Activated naive CD4-positive, alpha-beta T cell treated with anti-CD3 and anti-CD28 coated beads, Interleukin-2, amount 50 U/mL, for 72 hours (primary cell): Measurements from ENCODE around the gene ZFPM1. TPM values are rescaled to one million over a fixed set of nuclear protein-coding genes. Genes with fewer than 3 reads are reported as not detected.

Experiments used
- ATAC-seq, 2 donors: fragments of 150-1000 bp; cut with Tn5 transposase; 2 replicates each; pipeline ENCODE4 v1.10.0; 2021; ENCODE audit warnings: mild to moderate bottlenecking in 2 of 2, moderate library complexity in 2 of 2
- DNase-seq, 2 donors: peaks; one replicate each; pipeline ENCODE4 v3.0.0; 2021 to 2022; ENCODE audit warnings: low spot score in 2 of 2
- H3K27ac Mint-ChIP-seq, 2 donors: one replicate each; pipeline ENCODE4 v1.8.0; 2022; ENCODE audit warnings: mild to moderate bottlenecking in 2 of 2, mixed read lengths in 2 of 2
- H3K36me3 Mint-ChIP-seq, 2 donors: one replicate each; pipeline ENCODE4 v1.8.0; 2022; ENCODE audit warnings: mixed read lengths in 2 of 2
- H3K9me3 Mint-ChIP-seq, 2 donors: one replicate each; pipeline ENCODE4 v1.8.0; 2022; ENCODE audit warnings: mixed read lengths in 2 of 2
- total RNA-seq, 2 donors: library from RNA; stranded (reverse); gene quantifications; one replicate each; pipeline ENCODE4 v1.2.3, GENCODE V29; 2022

Gene ZFPM1
- total RNA-seq, 2 donors from 2014 or later: 15.5 to 25.1 TPM

DNA sequence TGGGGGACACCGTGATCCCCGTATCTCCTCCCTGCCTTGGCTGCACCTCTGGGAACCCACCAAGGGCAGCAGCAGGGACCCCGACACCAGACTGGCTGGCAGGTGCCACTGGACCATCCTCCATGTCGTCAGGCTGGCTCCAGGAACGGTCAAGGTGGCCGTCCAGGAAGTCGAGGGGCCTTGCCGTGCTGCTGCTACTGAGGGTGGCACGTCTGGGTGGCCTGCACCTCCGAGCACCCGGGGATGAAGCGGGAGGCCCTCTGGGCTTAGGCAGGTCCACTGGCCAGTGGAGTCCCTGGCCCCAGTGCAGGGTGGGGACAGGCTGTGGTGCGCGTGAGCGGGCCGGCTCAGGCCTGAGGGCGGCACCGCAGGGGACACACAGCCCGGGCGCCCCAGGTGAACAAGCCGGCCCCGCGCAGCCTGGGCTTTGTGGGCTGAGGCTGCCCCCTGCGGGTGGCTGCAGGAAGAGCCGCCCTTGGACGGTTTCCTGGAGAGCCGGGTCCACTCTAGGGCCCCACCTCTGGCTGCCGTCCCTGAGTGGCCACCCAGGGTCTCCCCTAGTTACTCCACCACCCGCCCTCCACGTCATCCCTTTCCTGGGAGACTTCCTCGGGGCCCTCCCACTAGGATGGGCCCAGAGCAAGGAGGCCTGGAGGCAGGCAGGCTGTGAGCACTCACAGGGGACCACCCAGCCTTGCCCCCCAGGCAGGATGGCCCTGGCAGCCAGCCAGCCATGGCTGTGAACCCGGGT is 74.3 kb downstream of the ZFPM1 start:
- Mint-ChIP-seq H3K9me3 (no peaks in the 10 kb centered on the region), H3K36me3 (no peaks in the 10 kb centered on the region), H3K27ac (no peak overlapping the region)
- peak in 1 of 2 donors; percentile 77 for DNase-seq
- peak; percentile 59 to 75 for ATAC-seq

DNA sequence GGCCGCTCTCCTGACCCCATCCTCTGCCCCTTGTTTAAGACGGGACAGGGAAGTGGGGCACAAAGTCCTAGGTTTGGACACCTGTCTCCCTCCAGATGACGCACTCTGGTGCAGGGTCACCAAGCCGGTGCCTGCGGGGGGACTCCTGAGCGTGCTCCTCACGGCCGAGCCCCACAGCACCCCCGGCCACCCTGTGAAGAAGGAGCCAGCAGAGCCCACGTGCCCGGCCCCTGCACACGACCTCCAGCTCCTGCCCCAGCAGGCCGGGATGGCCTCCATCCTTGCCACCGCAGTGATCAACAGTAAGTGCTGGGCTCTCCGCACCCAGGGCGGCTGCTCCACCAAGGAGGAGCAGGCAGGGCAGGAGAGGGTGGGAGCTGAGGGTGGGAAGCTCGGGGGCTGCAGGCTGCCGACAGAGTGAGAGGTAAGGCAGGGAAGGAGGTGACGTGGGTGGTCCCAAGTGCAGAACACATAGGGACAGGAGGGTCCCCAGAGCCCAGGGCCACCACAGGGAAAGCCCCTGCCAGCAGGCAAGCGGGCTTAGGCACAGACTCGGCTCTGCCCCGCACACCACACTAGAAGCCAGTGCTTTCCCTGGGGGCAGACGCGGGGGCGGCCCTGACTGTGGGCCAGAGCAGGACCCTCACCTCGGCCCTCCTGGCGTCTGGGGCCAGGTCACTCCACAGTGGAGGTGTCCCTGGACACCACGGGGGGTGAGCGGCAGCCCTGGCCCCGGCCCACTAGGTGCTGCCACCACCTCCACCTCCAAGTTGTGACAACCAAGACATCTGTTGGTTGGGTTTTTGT is 75.1 kb downstream of the ZFPM1 start:
- Mint-ChIP-seq H3K27ac (no peak overlapping the region), H3K9me3 (no peaks in the 10 kb centered on the region), H3K36me3 (no peaks in the 10 kb centered on the region)
- DNase-seq: no peak
- no peak for ATAC-seq

DNA sequence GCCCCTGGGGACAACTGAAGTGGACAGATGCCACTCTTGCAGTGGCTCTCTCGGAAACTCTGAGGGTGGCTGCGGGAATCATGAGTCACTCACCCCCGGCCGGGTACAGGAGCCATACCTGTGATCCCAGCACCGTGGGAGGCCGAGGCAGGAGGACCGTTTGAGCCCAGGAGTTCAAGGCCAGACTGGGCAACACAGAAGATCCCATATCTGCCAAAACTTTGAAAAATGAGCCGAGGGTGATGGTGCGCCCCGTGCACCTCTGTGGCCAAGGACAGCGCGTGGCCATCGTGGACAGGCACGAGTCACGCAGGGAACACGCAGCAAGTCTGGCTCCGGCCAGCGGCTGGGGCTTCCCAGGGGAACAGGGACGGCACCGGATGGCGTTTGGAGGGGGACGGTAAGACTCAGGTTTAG is 75.8 kb downstream of the ZFPM1 start:
- ATAC-seq (no peak), DNase-seq (no peak)
- H3K27ac Mint-ChIP-seq: peak overlapping the region; percentile 6 to 74
- H3K36me3 Mint-ChIP-seq: no peaks in the 10 kb centered on the region
- no peaks in the 10 kb centered on the region for H3K9me3 Mint-ChIP-seq

DNA sequence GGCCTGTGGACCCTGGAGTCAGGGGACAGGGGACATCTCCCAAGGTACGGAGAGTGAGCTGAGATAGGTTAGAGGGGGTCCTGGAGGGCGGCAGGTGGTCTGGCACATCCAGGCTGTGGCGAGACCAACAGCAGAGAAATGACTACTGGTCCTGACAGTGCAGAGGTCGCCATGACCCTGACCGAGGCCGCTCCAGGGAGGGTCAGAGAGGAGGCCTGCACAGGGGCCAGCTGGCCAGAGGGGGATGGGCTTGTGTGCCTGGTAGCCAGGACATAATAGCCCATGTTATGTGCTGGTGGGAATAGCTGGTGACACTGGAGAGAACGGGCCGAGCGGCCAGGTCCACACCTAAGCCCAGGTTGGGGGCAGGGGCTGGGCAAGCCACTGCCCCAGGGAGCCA is 76.5 kb downstream of the ZFPM1 start:
- ATAC-seq: no peak
- H3K27ac Mint-ChIP-seq: peak overlapping the region in 1 of 2 donors; percentile 6
- H3K36me3 Mint-ChIP-seq: no peaks in the 10 kb centered on the region

DNA sequence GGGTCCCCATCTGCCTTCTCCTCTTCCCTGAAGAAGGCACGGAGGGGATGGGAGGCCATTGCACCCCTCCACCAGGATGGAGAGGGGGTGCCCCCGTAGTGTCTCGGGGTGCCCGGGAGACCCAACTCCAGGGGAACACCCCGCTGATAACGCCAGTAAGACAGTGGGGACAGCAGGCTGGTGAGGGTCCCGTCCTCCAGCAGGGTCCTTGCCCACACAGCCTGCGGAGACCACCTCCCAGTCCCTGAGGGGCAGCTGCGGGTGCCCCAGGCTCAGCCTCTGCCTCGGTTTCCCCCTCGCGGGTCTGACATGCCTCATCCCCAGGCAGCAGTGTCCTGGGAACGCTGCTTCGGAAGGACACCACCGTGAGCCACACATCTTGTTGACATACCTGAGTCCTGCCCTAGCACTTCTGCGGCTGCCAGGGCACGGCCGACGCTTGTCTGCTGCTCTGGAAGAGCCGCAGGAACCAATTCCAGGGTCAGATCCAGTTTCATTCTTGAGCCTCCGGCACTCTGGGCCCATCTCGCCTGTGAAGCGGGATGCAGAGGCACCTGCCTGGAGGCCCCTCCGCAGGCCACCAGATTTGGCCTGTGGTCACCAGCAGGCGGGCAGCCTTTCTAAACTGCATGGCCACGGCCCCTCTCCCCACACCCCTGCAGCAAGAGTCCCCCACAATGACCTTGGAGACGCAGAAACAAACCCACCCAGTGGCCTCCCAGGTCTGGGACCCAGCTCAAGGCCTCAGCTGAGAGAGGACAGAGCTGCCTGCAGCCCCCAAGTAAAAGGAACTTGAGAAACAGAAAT is 77.2 kb downstream of the ZFPM1 start:
- DNase-seq: no peak
- Mint-ChIP-seq H3K36me3 (no peaks in the 10 kb centered on the region), H3K27ac (peak overlapping the region; percentile 51 to 70), H3K9me3 (no peaks in the 10 kb centered on the region)
- ATAC-seq: no peak

More for the DNA sequence above, 76.5 kb downstream of the ZFPM1 start:
- no peak for DNase-seq
- no peaks in the 10 kb centered on the region for H3K9me3 Mint-ChIP-seq

DNA sequence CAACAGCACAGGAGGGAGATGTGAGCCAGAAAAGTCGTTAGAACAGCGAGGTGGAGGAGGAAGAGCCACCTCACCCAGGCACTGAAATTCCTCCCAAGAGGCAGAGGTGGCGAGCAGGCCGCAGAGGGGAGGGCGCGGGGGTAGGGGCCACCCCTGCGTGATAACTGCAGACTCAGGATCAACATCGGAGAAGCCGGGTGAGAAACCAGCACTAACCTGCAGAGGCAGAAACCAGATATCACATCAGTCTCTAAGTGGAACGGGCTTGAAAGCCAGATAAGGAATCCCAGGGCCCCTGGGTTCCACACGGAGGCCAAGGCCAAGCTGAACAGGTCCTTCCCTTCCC is 77.8 kb downstream of the ZFPM1 start:
- Mint-ChIP-seq H3K9me3 (no peaks in the 10 kb centered on the region), H3K27ac (peak overlapping the region; percentile 51 to 70), H3K36me3 (no peaks in the 10 kb centered on the region)
- ATAC-seq (no peak), DNase-seq (no peak)

DNA sequence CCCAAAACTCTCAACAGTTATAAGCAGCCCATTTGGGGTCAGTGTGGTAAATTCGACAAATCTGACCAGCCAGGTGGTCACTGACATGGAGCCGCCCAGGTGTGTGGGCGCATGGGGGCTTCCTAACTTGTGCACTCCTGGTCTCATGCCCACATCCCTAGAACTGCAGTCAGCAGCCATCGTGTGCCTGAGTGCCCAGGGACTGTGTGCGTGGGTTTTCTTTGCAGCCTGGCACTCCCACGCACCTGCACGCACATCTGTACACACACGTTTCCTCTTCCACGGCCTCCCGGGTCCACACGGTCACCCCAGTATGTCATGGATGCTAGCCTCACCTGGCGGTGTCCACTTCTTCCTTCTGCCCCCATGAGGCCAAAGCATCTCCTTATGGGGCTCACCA is 78.3 kb downstream of the ZFPM1 start:
- no peaks in the 10 kb centered on the region for H3K36me3 Mint-ChIP-seq
- DNase-seq (no peak), ATAC-seq (no peak)
- no peaks in the 10 kb centered on the region for H3K9me3 Mint-ChIP-seq
- peak overlapping the region in 1 of 2 donors; percentile 70 for H3K27ac Mint-ChIP-seq

DNA sequence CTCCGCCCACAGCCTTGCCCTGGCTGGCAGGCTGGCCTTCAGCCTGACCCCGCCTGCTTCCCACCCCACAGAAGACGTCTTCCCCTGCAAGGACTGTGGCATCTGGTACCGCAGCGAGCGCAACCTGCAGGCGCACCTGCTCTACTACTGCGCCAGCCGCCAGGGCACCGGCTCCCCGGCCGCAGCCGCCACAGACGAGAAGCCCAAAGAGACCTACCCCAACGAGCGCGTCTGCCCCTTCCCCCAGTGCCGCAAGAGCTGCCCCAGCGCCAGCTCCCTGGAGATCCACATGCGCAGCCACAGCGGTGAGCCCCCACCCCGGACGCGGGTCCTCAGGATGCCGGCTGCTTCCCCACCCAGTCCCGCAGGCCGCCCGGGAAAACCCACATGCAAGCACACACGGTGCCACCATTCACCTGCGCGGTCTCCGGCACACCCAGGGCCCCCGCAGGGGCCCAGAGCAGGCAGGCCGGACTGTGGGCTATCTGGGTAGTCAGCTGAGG is 78.9 kb downstream of the ZFPM1 start:
- no peaks in the 10 kb centered on the region for H3K9me3 Mint-ChIP-seq
- H3K36me3 Mint-ChIP-seq: no peaks in the 10 kb centered on the region
- peak overlapping the region in 1 of 2 donors; percentile 70 for H3K27ac Mint-ChIP-seq
- DNase-seq (no peak), ATAC-seq (no peak)

DNA sequence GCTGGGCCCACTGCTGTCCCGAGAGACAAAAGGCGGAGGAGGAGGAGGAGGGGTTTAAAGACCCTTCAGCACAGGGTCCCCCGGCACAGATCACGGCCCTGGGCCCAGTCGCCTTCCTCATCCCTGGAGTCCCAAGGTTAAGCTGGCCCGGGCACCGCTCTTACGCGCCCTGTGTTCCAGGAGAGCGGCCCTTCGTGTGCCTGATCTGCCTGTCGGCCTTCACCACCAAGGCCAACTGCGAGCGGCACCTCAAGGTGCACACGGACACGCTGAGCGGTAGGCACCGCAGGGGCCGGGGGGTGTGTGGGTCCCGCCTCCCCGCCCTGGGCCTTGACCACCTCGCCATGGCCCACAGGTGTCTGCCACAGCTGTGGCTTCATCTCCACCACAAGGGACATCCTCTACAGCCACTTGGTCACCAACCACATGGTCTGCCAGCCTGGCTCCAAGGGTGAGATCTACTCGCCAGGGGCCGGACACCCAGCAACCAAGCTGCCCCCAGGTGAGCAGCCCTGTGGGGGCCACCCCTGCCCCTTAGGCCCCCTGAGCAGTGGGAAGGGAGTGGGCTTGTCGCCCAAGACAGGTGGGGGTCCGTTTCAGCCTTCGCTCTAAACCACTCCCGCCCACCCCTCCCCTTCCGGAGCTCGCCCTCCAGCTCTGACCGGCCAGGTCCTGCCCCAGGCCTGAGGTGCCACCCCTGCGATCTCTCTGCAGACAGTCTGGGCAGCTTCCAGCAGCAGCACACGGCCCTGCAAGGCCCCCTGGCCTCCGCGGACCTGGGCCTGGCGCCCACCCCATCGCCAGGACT is 79.6 kb downstream of the ZFPM1 start:
- ATAC-seq: no peak
- H3K9me3 Mint-ChIP-seq: no peaks in the 10 kb centered on the region
- peak overlapping the region in 1 of 2 donors; percentile 70 for H3K27ac Mint-ChIP-seq
- no peak for DNase-seq
- H3K36me3 Mint-ChIP-seq: no peaks in the 10 kb centered on the region

DNA sequence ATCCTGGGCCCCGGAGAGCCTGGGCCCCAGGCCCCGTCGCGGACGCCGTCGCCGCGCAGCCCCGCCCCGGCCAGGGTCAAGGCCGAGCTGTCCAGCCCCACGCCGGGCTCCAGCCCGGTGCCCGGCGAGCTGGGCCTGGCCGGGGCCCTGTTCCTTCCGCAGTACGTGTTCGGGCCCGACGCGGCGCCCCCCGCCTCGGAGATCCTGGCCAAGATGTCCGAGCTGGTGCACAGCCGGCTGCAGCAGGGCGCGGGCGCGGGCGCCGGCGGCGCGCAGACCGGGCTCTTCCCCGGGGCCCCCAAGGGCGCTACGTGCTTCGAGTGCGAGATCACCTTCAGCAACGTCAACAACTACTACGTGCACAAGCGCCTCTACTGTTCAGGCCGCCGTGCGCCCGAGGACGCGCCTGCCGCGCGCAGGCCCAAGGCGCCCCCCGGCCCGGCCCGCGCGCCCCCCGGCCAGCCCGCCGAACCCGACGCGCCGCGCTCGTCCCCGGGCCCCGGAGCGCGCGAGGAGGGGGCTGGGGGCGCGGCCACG is 80.4 kb downstream of the ZFPM1 start:
- Mint-ChIP-seq H3K9me3 (no peaks in the 10 kb centered on the region), H3K27ac (no peak overlapping the region), H3K36me3 (no peaks in the 10 kb centered on the region)
- DNase-seq (no peak), ATAC-seq (no peak)

DNA sequence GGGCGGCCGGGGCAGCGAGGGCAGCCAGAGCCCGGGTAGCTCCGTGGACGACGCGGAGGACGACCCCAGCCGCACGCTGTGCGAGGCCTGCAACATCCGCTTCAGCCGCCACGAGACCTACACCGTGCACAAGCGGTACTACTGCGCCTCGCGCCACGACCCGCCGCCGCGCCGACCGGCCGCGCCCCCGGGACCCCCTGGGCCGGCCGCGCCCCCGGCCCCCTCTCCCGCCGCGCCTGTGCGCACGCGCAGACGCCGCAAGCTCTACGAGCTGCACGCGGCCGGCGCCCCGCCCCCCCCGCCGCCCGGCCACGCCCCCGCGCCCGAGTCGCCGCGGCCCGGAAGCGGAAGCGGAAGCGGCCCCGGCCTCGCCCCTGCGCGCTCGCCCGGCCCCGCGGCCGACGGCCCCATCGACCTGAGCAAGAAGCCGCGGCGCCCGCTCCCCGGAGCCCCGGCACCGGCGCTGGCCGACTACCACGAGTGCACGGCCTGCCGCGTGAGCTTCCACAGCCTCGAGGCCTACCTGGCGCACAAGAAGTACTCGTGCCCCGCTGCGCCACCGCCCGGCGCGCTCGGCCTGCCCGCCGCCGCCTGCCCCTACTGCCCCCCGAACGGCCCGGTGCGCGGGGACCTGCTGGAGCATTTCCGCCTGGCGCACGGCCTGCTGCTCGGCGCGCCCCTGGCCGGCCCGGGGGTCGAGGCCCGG is 81.0 kb downstream of the ZFPM1 start:
- Mint-ChIP-seq H3K9me3 (no peaks in the 10 kb centered on the region), H3K36me3 (no peaks in the 10 kb centered on the region), H3K27ac (no peak overlapping the region)
- DNase-seq: peak; percentile 82 to 83
- peak; percentile 70 to 82 for ATAC-seq

DNA sequence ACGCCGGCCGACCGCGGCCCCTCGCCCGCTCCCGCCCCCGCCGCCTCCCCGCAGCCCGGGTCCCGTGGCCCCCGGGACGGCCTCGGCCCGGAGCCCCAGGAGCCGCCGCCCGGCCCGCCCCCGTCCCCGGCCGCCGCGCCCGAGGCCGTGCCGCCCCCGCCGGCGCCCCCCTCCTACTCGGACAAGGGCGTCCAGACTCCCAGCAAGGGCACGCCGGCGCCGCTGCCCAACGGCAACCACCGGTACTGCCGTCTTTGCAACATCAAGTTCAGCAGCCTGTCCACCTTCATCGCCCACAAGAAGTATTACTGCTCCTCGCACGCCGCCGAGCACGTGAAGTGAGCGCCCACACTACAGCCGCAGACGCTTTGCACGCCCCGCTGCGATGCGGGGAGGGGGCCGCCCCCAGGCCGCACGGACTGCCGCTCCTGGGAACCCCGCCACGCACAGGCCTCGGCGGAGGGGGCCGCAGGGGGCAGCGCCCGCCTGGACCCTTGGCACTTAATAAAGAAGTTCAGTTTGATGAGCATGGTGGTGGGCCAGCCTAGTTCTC is 81.6 kb downstream of the ZFPM1 start:
- ATAC-seq (peak in 1 of 2 donors; percentile 17), DNase-seq (no peak)
- Mint-ChIP-seq H3K27ac (peak overlapping the region; percentile 60 to 81), H3K36me3 (no peaks in the 10 kb centered on the region), H3K9me3 (no peaks in the 10 kb centered on the region)

DNA sequence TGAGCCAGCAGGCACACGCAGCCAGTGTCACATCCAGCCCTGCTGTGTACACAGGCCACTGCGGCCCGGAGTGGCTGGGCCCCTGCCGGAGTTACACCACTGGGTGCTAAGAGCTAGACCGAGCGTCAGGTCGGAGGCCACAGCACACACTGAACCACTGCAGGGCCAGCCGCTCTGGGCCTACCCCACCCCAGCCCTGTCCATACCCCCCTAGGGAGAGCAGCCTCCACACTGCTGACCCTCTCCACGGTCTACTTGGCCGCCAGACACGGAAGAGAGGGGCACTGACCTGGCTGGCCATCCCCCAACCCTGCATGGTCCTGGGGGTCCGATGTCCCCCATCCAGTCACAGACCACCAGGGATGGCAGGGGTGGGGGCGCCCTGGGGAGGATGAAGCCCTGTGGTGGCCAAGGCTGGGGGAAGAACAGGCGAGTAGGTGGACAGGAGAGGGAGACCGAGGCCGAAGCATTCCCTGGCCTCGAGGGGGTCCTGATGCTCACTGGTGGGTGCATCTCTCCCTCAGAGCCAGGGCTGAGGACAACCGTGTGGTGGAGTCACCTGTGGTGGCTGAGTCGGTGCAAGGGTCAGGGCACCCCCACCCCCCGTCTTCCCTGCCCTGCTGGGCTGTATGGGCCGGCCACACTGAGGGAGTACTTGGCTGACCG is 82.2 kb downstream of the ZFPM1 start:
- no peak for ATAC-seq
- no peak for DNase-seq
- H3K9me3 Mint-ChIP-seq: no peaks in the 10 kb centered on the region
- no peaks in the 10 kb centered on the region for H3K36me3 Mint-ChIP-seq
- H3K27ac Mint-ChIP-seq: peak overlapping the region; percentile 74 to 81

DNA sequence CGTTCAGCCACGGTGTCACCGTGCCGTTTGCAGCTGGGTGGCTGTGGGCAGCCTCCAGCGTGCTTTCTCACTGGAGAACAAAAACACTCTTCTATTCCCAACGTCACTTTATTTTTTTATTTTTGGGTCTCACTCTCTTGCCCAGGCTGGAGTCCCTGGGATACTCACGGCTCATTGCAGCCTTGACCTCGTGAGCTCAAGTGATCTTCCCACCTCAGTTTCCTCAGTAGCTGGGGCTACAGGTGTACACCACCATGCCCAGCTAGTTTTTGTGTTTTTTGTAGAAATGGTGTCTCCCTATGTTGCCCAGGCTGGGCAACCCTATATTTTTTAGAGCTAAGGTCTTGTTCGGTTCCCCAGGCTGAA is 82.8 kb downstream of the ZFPM1 start:
- Mint-ChIP-seq H3K27ac (peak overlapping the region; percentile 74 to 81), H3K36me3 (no peaks in the 10 kb centered on the region), H3K9me3 (no peaks in the 10 kb centered on the region)
- DNase-seq: no peak
- ATAC-seq: no peak

DNA sequence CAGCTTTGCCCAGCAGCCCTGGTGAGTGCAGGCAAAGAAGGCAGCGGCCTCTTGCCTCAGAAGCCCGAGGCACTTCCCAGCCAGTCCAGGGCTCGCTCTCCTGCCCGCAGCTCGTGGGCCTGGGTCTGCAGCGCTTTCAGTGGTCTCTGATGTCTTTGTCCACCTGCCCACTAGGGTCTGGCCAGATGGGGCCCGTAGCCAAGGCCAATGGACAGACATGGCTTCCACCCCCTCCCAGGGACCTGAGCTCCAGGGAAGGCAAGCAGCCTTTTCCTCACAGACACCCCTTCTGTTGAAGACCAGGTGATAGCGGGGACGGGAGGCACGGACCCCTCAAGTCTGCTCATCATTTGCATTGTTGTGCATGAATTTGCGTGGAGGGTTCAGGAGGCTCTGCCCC is 83.4 kb downstream of the ZFPM1 start:
- Mint-ChIP-seq H3K36me3 (no peaks in the 10 kb centered on the region), H3K27ac (peak overlapping the region; percentile 22 to 81), H3K9me3 (no peaks in the 10 kb centered on the region)
- no peak for DNase-seq
- ATAC-seq: no peak
